Esophagus squamous epithelium (tissue), 4 donors: Measurements from ENCODE around the gene PNMA6F.

ENCODE experiments used
- CTCF ChIP-seq, 6 experiments: fragments of 450-650 bp in 4 of 6; fragments of 200-600 bp in 2 of 6; sonication (generic) in 2 of 6; IDR thresholded peaks; one replicate each; pipeline ENCODE4 v1.5.1; 2016 to 2019; ENCODE audit warnings: antibody characterized with exemption in 6 of 6, mild to moderate bottlenecking in 4 of 6, moderate library complexity in 4 of 6
- POLR2A ChIP-seq, 4 donors: fragments of 450-650 bp; IDR thresholded peaks; one replicate each; pipeline ENCODE4 v1.6.1; 2017; ENCODE audit warnings: antibody characterized with exemption in 4 of 4, mild to moderate bottlenecking in 4 of 4, moderate library complexity in 3 of 4

GRCh38 chrX:153305972-153306371, 15.6 kb downstream of the PNMA6F start:
- TF ChIP-seq CTCF (IDR thresholded peaks at IDR 0.05) (no peak), POLR2A (IDR thresholded peaks at IDR 0.05) (no peak)
